Measurements from ENCODE around the gene RIMS3.
A peak's percentile ranks its signal among the peaks of the same experiment; 100 is the strongest.

The RIMS3 gene

DNA sequence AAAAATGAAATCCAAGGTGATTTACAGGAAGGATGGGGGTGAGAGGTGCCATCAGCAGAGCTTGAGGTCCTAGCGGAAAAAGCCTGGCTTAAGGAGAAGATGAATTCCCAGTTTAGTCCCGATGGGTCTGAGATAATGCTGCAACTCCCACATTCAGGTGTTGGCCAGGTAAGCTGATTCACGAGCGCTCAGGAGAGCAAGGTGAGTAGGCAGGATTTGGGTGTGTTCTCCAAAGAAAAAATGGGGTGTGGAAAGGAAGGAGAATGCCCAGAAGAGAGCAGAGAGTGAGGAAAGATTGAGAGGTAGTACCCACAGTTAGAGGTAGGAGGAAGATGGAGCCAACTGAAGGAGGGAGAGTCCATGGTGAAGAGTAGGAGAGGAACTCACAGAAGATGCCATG lies 12.5 kb downstream of the RIMS3 start:
- H3K4me1 ChIP-seq (ENCODE audit: low read length) = peaks cover 2% of the 10 kb centered on the region; the same call in 1 of the 2 replicates
- no peak overlapping the region for H3K27ac ChIP-seq (ENCODE audit: low read length)
- TF ChIP-seq, protein P1, sequence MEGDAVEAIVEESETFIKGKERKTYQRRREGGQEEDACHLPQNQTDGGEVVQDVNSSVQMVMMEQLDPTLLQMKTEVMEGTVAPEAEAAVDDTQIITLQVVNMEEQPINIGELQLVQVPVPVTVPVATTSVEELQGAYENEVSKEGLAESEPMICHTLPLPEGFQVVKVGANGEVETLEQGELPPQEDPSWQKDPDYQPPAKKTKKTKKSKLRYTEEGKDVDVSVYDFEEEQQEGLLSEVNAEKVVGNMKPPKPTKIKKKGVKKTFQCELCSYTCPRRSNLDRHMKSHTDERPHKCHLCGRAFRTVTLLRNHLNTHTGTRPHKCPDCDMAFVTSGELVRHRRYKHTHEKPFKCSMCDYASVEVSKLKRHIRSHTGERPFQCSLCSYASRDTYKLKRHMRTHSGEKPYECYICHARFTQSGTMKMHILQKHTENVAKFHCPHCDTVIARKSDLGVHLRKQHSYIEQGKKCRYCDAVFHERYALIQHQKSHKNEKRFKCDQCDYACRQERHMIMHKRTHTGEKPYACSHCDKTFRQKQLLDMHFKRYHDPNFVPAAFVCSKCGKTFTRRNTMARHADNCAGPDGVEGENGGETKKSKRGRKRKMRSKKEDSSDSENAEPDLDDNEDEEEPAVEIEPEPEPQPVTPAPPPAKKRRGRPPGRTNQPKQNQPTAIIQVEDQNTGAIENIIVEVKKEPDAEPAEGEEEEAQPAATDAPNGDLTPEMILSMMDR (IDR thresholded peaks at IDR 0.05; ENCODE audit: low read depth, low read length) = no peak
- TF ChIP-seq EZH2phosphoT487 (IDR thresholded peaks at IDR 0.05; ENCODE audit: low read depth) = no peak
- no peak overlapping the region for H2AFZ ChIP-seq (ENCODE audit: low read depth, low read length)
- no peaks in the 10 kb centered on the region for H3K27me3 ChIP-seq (ENCODE audit: low read depth, low read length)
- no peak overlapping the region for H3K4me3 ChIP-seq (ENCODE audit: low read length)
- H3K9me3 ChIP-seq (ENCODE audit: insufficient read depth, low read length) = no peaks in the 10 kb centered on the region
- no peaks in the 10 kb centered on the region for H3K79me2 ChIP-seq (ENCODE audit: low read length)
- H3K36me3 ChIP-seq (replicated peaks; ENCODE audit: low read depth, low read length) = no peaks in the 10 kb centered on the region
- no peak overlapping the region for H3K4me2 ChIP-seq (ENCODE audit: low read length)
- H3K9ac ChIP-seq (ENCODE audit: low read length) = no peak overlapping the region
- no peaks in the 10 kb centered on the region for H4K20me1 ChIP-seq (ENCODE audit: insufficient read depth, low read length)

DNA sequence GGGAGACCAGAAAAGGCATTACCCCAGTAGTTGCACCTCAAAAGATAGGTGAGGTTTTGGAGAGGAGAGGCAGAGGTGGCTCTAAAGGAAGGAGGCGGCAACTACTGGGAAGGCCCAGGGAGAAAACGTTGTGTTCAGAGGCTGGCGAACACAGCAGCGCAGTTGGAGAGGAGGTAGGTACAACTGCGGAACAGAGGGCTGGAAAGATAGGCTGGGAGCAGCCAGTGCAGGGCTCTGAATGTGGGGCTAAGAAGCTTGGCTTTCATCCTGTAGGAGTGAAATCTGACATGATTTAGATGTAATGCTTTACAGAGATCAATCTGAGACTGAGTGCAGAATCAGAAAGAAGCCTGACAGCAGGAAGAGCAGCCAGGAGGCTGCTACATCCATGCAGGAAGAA lies 13.0 kb downstream of the RIMS3 start:
- H3K4me3 ChIP-seq (ENCODE audit: low read length) = no peak overlapping the region
- H3K9me3 ChIP-seq (ENCODE audit: insufficient read depth, low read length) = no peaks in the 10 kb centered on the region
- no peaks in the 10 kb centered on the region for H3K27me3 ChIP-seq (ENCODE audit: low read depth, low read length)
- H2AFZ ChIP-seq (ENCODE audit: low read depth, low read length) = no peak overlapping the region
- TF ChIP-seq, protein P1 (IDR thresholded peaks at IDR 0.05; ENCODE audit: low read depth, low read length) = no peak
- no peak for TF ChIP-seq EZH2phosphoT487 (IDR thresholded peaks at IDR 0.05; ENCODE audit: low read depth)
- H3K79me2 ChIP-seq (ENCODE audit: low read length) = no peaks in the 10 kb centered on the region
- H3K4me2 ChIP-seq (ENCODE audit: low read length) = no peak overlapping the region
- no peaks in the 10 kb centered on the region for H3K36me3 ChIP-seq (replicated peaks; ENCODE audit: low read depth, low read length)
- H4K20me1 ChIP-seq (ENCODE audit: insufficient read depth, low read length) = no peaks in the 10 kb centered on the region
- H3K4me1 ChIP-seq (ENCODE audit: low read length) = peaks cover 2% of the 10 kb centered on the region; the same call in 1 of the 2 replicates
- no peak overlapping the region for H3K27ac ChIP-seq (ENCODE audit: low read length)
- no peak overlapping the region for H3K9ac ChIP-seq (ENCODE audit: low read length)

DNA sequence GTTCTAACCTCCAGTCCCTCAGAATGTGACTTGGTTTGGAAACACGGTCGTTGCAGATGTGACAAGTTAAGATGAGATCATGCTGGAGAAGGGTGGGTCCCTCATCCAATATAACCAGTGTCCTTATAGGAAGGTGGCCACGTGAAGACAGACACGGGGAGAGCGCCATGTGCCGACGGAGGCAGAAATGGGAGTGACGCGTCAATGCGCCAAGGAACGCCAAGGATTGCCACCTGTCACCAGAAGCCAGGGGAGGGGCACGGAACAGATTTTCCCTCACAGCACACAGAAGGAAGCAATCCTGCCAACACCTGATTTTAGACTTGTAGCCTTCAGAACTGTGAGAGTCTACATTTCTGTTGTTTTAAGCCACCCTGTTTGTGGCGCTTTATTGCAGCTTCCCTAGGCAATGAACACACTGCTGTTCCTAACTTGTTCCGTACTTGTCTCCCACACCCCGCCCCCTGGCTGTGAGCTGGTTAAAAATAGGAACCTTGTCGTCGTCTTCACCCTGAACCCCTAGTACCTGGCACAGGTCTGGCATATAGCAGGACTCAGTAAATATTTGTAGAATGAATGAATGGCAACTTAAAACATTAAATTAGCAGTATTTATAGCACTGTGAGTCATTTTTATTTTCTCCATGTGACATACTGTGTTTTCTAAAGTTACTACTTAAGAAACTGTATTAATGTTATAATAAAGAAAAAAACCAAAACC lies 14.2 kb downstream of the RIMS3 start:
- H3K9ac ChIP-seq (ENCODE audit: low read length) = no peak overlapping the region
- TF ChIP-seq EZH2phosphoT487 (IDR thresholded peaks at IDR 0.05; ENCODE audit: low read depth) = no peak
- TF ChIP-seq, protein P1 (IDR thresholded peaks at IDR 0.05; ENCODE audit: low read depth, low read length) = no peak
- H2AFZ ChIP-seq (ENCODE audit: low read depth, low read length) = no peak overlapping the region
- peaks cover 2% of the 10 kb centered on the region; the same call in 1 of the 2 replicates for H3K4me1 ChIP-seq (ENCODE audit: low read length)
- H3K4me2 ChIP-seq (ENCODE audit: low read length) = no peak overlapping the region
- H3K36me3 ChIP-seq (replicated peaks; ENCODE audit: low read depth, low read length) = no peaks in the 10 kb centered on the region
- H3K27ac ChIP-seq (ENCODE audit: low read length) = no peak overlapping the region
- no peaks in the 10 kb centered on the region for H3K27me3 ChIP-seq (ENCODE audit: low read depth, low read length)
- H3K9me3 ChIP-seq (ENCODE audit: insufficient read depth, low read length) = no peaks in the 10 kb centered on the region
- H4K20me1 ChIP-seq (ENCODE audit: insufficient read depth, low read length) = no peaks in the 10 kb centered on the region
- no peak overlapping the region for H3K4me3 ChIP-seq (ENCODE audit: low read length)
- H3K79me2 ChIP-seq (ENCODE audit: low read length) = no peaks in the 10 kb centered on the region

DNA sequence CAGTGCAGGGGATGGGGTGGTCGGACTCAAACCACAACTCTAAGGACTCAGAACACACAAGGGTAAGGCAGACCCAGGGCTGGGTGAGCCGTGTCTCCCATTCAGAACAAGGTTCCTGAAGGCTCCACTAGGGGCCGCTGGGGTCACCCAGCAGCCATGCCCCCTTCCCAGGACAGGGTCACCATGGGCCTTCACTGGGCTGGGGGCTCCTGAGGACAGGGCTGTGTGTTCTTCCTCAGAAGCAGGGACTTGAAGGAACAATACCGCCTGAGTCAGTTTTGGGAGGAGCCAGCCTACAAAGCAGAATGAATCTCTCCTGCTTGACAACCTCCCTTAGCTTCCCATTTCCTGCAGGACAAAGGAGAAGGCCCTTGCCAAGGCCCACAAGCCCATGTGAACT lies 15.4 kb downstream of the RIMS3 start:
- Histone ChIP-seq H3K36me3 (replicated peaks; ENCODE audit: low read depth, low read length) (no peaks in the 10 kb centered on the region), H3K27ac (ENCODE audit: low read length) (no peak overlapping the region), H3K4me1 (ENCODE audit: low read length) (no peaks in the 10 kb centered on the region), H3K9me3 (ENCODE audit: insufficient read depth, low read length) (no peaks in the 10 kb centered on the region), H3K9ac (ENCODE audit: low read length) (no peak overlapping the region), H3K79me2 (ENCODE audit: low read length) (no peaks in the 10 kb centered on the region), H4K20me1 (ENCODE audit: insufficient read depth, low read length) (no peaks in the 10 kb centered on the region), H3K4me3 (ENCODE audit: low read length) (no peak overlapping the region), H2AFZ (ENCODE audit: low read depth, low read length) (no peak overlapping the region), H3K27me3 (ENCODE audit: low read depth, low read length) (no peaks in the 10 kb centered on the region), H3K4me2 (ENCODE audit: low read length) (no peak overlapping the region)
- TF ChIP-seq, protein P1 (IDR thresholded peaks at IDR 0.05; ENCODE audit: low read depth, low read length) = peak; percentile 43
- TF ChIP-seq EZH2phosphoT487 (IDR thresholded peaks at IDR 0.05; ENCODE audit: low read depth) = no peak
